Erythroblast (primary cell): ENCODE data around the gene MYO18A.
"Not testable (repeated sequence)": the region's sequence is repeated elsewhere in the genome, so short reads cannot be mapped to it uniquely, and the experiment has no call there.

ENCODE experiments used
- GATA1 ChIP-seq: IDR thresholded peaks from 2 replicates; pipeline ENCODE4 v1.6.1; 2011; ENCODE audit warnings: low read depth, mild to moderate bottlenecking, control low read depth, low read length, moderate library complexity
- POLR2A ChIP-seq: IDR thresholded peaks from 2 replicates; pipeline ENCODE4 v1.6.1; 2011; ENCODE audit warnings: mild to moderate bottlenecking, low read length

DNA sequence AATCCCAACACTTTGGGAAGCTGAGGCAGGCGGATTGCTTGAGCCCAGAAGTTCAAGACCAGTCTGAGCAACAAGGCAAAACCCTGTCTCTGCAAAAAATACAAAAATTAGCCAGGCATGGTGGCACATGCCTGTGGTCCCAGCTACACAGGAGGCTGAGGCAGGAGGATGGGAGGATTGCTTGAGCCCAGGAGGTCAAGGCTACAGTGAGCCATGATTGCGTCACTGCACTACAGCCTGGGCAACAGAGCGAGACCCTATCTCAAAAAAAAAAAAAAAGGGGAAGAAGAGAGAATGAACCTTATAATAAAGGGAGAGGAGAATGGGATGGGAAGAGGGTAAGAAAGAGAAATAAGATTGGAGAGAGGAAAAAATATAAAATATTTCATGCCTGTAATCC, 91.4 kb downstream of the MYO18A start:
- not testable (repeated sequence) for TF ChIP-seq POLR2A, GATA1
